PC-3 (cell line): ENCODE measurements around the gene DNHD1. TPM values are rescaled to one million over a fixed set of nuclear protein-coding genes. Genes with fewer than 3 reads are reported as not detected.

Experiments
- ATAC-seq: fragments of 200-7000 bp; cut with Tn5 transposase; 2 replicates; pipeline ENCODE4 v1.9.1; 2020; ENCODE audit warnings: mild to moderate bottlenecking, moderate library complexity
- Bru-seq: library from RNA; stranded (reverse); fragments of 400-500 nt; gene quantifications from one replicate; lab custom pipeline; 2021; lab: Mats Ljungman, UMichigan
- BruChase-seq, 2 experiments: library from RNA; stranded (reverse); fragments of 400-500 nt; gene quantifications; one replicate each; lab custom pipeline; 2021; lab: Mats Ljungman, UMichigan
- BruUV-seq: library from RNA; stranded (reverse); fragments of 400-500 nt; replicated peaks from 2 replicates; lab custom pipeline; 2021; lab: Mats Ljungman, UMichigan
- CTCF ChIA-PET: fragments of 300-600 bp; sonication (Branson Sonifier 250); formaldehyde crosslinking; loops from one replicate; lab custom pipeline; 2022; ENCODE audit warnings: antibody characterized with exemption; lab: Charles Lee
- POLR2A ChIA-PET: fragments of 300-600 bp; sonication (Branson Sonifier 250); formaldehyde crosslinking; loops from one replicate; lab custom pipeline; 2022; ENCODE audit warnings: antibody characterized with exemption; ENCODE audit not compliant: unreplicated experiment; lab: Charles Lee
- DNase-seq: peaks from one replicate; pipeline ENCODE4 v3.0.0-alpha.2; 2015
- H2AFZ ChIP-seq: fragments of 300-600 bp; sonication (generic); 2 replicates; pipeline ENCODE4 v1.6.0; 2016; ENCODE audit warnings: antibody characterized with exemption, low read length
- H3F3A ChIP-seq: fragments of 300-600 bp; sonication (generic); one replicate; pipeline ENCODE4 v1.6.0; 2017; ENCODE audit warnings: antibody characterized with exemption, low read length, control low read depth, mild to moderate bottlenecking; ENCODE audit not compliant: unreplicated experiment
- H3K27ac ChIP-seq: fragments of 300-600 bp; sonication (generic); 2 replicates; pipeline ENCODE4 v1.5.1; 2016; ENCODE audit warnings: mild to moderate bottlenecking, low read length
- H3K27me3 ChIP-seq: fragments of 300-600 bp; sonication (generic); 2 replicates; pipeline ENCODE4 v1.6.1; 2016; ENCODE audit warnings: low read length, mixed read lengths
- H3K36me3 ChIP-seq: fragments of 300-600 bp; sonication (generic); 2 replicates; pipeline ENCODE4 v1.6.1; 2016; ENCODE audit warnings: low read depth, mixed run types, low read length, mixed read lengths
- H3K4me1 ChIP-seq: fragments of 300-600 bp; sonication (generic); 2 replicates; pipeline ENCODE4 v1.5.1; 2016; ENCODE audit warnings: low read length; ENCODE audit not compliant: insufficient read depth
- H3K4me2 ChIP-seq: fragments of 300-600 bp; sonication (generic); 2 replicates; pipeline ENCODE4 v1.6.0; 2016; ENCODE audit warnings: low read length
- H3K4me3 ChIP-seq: fragments of 300-600 bp; sonication (generic); 2 replicates; pipeline ENCODE4 v1.5.1; 2016; ENCODE audit warnings: mild to moderate bottlenecking, low read length, mixed read lengths
- H3K79me2 ChIP-seq: fragments of 300-600 bp; sonication (generic); 2 replicates; pipeline ENCODE4 v1.6.1; 2017; ENCODE audit warnings: low read length, mixed read lengths
- H3K9ac ChIP-seq: fragments of 300-600 bp; sonication (generic); 2 replicates; pipeline ENCODE4 v1.6.0; 2016; ENCODE audit warnings: mild to moderate bottlenecking, low read length
- H3K9me2 ChIP-seq: fragments of 300-600 bp; sonication (generic); replicated peaks from 2 replicates; pipeline ENCODE4 v1.6.1; 2016; ENCODE audit warnings: mixed run types, low read length, mixed read lengths
- H3K9me3 ChIP-seq: fragments of 300-600 bp; sonication (generic); 2 replicates; pipeline ENCODE4 v1.6.1; 2016; ENCODE audit warnings: low read length, mixed read lengths
- H4K20me1 ChIP-seq: fragments of 300-600 bp; sonication (generic); 2 replicates; pipeline ENCODE4 v1.6.1; 2016; ENCODE audit warnings: low read length, mixed read lengths
- CTCF ChIP-seq: fragments of 300-600 bp; sonication (generic); conservative IDR thresholded peaks from 2 replicates; pipeline ENCODE4 v1.5.1; 2017; ENCODE audit warnings: antibody characterized with exemption, low read depth, mild to moderate bottlenecking, low read length
- EZH2 ChIP-seq: fragments of 300-600 bp; sonication (generic); IDR thresholded peaks from one replicate; pipeline ENCODE4 v1.6.1; 2017; ENCODE audit warnings: antibody characterized with exemption, mild to moderate bottlenecking, low read length; ENCODE audit not compliant: unreplicated experiment
- EZH2phosphoT487 ChIP-seq: fragments of 300-600 bp; sonication (generic); IDR thresholded peaks from 2 replicates; pipeline ENCODE4 v1.6.1; 2018; ENCODE audit warnings: mild to moderate bottlenecking, antibody characterized with exemption, low read length, borderline replicate concordance
- intact Hi-C: fragments of 100-400 bp; cut with micrococcal nuclease; formaldehyde crosslinking; loops from 2 replicates; pipeline ENCODE4 v1.9.0; 2023
- long read RNA-seq: library from polyadenylated mRNA; unstranded; transcript quantifications from one replicate; pipeline ENCODE4 v2.0.0, GENCODE V29; 2021; ENCODE audit not compliant: unreplicated experiment
- total RNA-seq: library from RNA; depleted of rRNA; stranded (reverse); fragments of >200 nt; gene quantifications from 2 replicates; pipeline ENCODE4 v1.2.3, GENCODE V29; 2014; rRNA removed

The DNHD1 gene
- 9.3 and 14.5 TPM in 2 replicates for total RNA-seq
- percentile 71 among the genes with signal in this experiment for Bru-seq, nascent RNA
- BruChase-seq, experiment 1, labeled RNA remaining after a 6-hour chase, result percentile 84 among the genes with signal in this experiment
- BruChase-seq, experiment 2, labeled RNA remaining after a 2-hour chase, result percentile 87 among the genes with signal in this experiment
- long read RNA-seq, partial matches to known transcripts, result 5 of 24 reads
- long read RNA-seq, other reads (novel, unspliced or antisense), result 19 of 24 reads

GRCh38 chr11:6497069-6497839 is at the start of gene DNHD1:
Gene DNHD1 (plus strand): TSS chr11:6497280. CDS start chr11:6498216, 936 bp downstream.
- Histone ChIP-seq H3K9me3 (no peaks in the 10 kb centered on the region), H3K27me3 (no peaks in the 10 kb centered on the region), H3K4me1 (no peaks in the 10 kb centered on the region), H3F3A (no peaks in the 10 kb centered on the region), H3K79me2 (no peaks in the 10 kb centered on the region), H3K4me2 (no peak within 1 kb of the TSS), H3K9ac (no peak within 1 kb of the TSS), H3K9me2 (no peaks in the 10 kb centered on the region), H4K20me1 (no peaks in the 10 kb centered on the region), H2AFZ (no peak within 1 kb of the TSS), H3K27ac (no peak within 1 kb of the TSS), H3K36me3 (no peaks in the 10 kb centered on the region), H3K4me3 (no peak within 1 kb of the TSS)
- intact Hi-C loops, result no loop called here
- TF ChIP-seq EZH2 (no peak), CTCF (no peak), EZH2phosphoT487 (no peak)
- ChIA-PET POLR2A (no interaction called here), CTCF (no interaction called here)
- no peak for ATAC-seq
- no peak for DNase-seq
- no TSS peak for BruUV-seq

GRCh38 chr11:6448574-6448973 is 48.5 kb upstream of the DNHD1 start:
- no peaks in the 10 kb centered on the region for H3K36me3 ChIP-seq
- ChIA-PET POLR2A (no interaction called here), CTCF (no interaction called here)
- H3F3A ChIP-seq, result no peaks in the 10 kb centered on the region
- no peak overlapping the region for H3K27ac ChIP-seq
- no peak overlapping the region for H3K4me3 ChIP-seq
- intact Hi-C loops, result no loop called here
- no peaks in the 10 kb centered on the region for H3K27me3 ChIP-seq
- no peak overlapping the region for H3K9ac ChIP-seq
- DNase-seq, result no peak
- H3K9me2 ChIP-seq, result no peaks in the 10 kb centered on the region
- no TSS peak for BruUV-seq
- no peaks in the 10 kb centered on the region for H3K79me2 ChIP-seq
- H3K4me2 ChIP-seq, result no peak overlapping the region
- TF ChIP-seq EZH2 (no peak), CTCF (no peak), EZH2phosphoT487 (no peak)
- no peaks in the 10 kb centered on the region for H4K20me1 ChIP-seq
- no peaks in the 10 kb centered on the region for H3K9me3 ChIP-seq
- ATAC-seq, result no peak
- H2AFZ ChIP-seq, result no peak overlapping the region
- H3K4me1 ChIP-seq, result no peaks in the 10 kb centered on the region

- Histone ChIP-seq H3K4me1 (no peaks in the 10 kb centered on the region), H3K9me3 (no peaks in the 10 kb centered on the region), H3K9ac (no peak overlapping the region), H3K9me2 (no peaks in the 10 kb centered on the region), H2AFZ (no peak overlapping the region), H3K27me3 (no peaks in the 10 kb centered on the region), H3K79me2 (no peaks in the 10 kb centered on the region), H3K36me3 (no peaks in the 10 kb centered on the region), H3K27ac (no peak overlapping the region), H4K20me1 (no peaks in the 10 kb centered on the region), H3K4me3 (no peak overlapping the region), H3K4me2 (no peak overlapping the region), H3F3A (no peaks in the 10 kb centered on the region)
- ChIA-PET CTCF (no interaction called here), POLR2A (no interaction called here)
- DNase-seq (no peak), ATAC-seq (no peak)
- intact Hi-C loops, result no loop called here
- no TSS peak for BruUV-seq
- TF ChIP-seq EZH2phosphoT487 (no peak), CTCF (no peak), EZH2 (no peak)
Observed at GRCh38 chr11:6452219-6452618, 44.9 kb upstream of the DNHD1 start.
